Measurements from ENCODE around the gene TTC34. TPM values are rescaled to one million over a fixed set of nuclear protein-coding genes. Genes with fewer than 3 reads are reported as not detected.

The TTC34 gene
- total RNA-seq, 1 experiment from 2014 or later: 0.92 TPM

DNA sequence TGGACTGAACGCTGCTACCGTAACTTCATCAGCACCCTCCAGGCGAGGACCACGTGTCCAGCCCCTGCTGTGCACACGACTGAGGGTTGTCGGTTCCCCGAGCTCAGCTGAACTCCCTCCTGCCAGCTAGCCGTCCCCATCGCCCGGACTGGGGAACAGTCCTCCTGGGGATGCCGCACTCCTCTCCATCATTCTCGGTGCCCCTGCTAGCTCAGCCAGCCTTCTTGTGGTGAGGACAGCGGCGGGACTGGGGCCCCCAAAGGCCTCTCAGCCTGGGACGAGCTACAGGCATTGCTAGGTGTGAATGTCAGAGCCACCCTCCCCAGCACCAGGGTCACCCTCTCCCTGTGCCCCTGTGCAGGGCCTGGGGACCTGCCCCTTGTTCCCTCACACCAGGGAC lies 8.8 kb upstream of the TTC34 start:
- Histone ChIP-seq H3K4me1 (ENCODE audit: insufficient read depth, low read length) (no peaks in the 10 kb centered on the region), H2AFZ (ENCODE audit: low read length) (no peak overlapping the region), H4K5ac (ENCODE audit: insufficient read length, low read depth, low read length) (no peak overlapping the region), H4K8ac (replicated peaks; ENCODE audit: insufficient read length, low read depth, low read length) (no peak overlapping the region), H4K20me1 (ENCODE audit: control insufficient read depth, insufficient read depth, insufficient read length) (no peaks in the 10 kb centered on the region), H2BK20ac (ENCODE audit: low read depth, low read length, poor library complexity, severe bottlenecking) (no peak overlapping the region), H2AK5ac (ENCODE audit: insufficient read length, low read length) (no peak overlapping the region), H3T11ph (ENCODE audit: low read length) (no peak overlapping the region), H3K18ac (ENCODE audit: insufficient read length, low read depth, low read length) (no peak overlapping the region), H3K9ac (ENCODE audit: extremely low read depth, insufficient read length, low read length) (no peak overlapping the region), H3K79me2 (ENCODE audit: insufficient read depth, low read length) (no peaks in the 10 kb centered on the region), H3K14ac (ENCODE audit: insufficient read depth, low read length) (no peak overlapping the region), H3K79me1 (ENCODE audit: insufficient read depth, low read depth, low read length, poor library complexity, severe bottlenecking) (no peaks in the 10 kb centered on the region), H3K9me3 (ENCODE audit: control insufficient read depth, low read depth, low read length) (peaks cover 86% of the 10 kb centered on the region), H3K4ac (ENCODE audit: low read depth, low read length) (no peak overlapping the region), H3K4me2 (ENCODE audit: insufficient read depth, insufficient read length, low read length) (no peak overlapping the region), H2BK5ac (ENCODE audit: insufficient read length, low read length) (no peak overlapping the region), H2BK12ac (ENCODE audit: insufficient read length, low read depth, low read length) (no peak overlapping the region), H3K23ac (ENCODE audit: insufficient read length, low read depth, low read length) (no peak overlapping the region), H2BK15ac (ENCODE audit: low read depth, low read length) (no peak overlapping the region), H3K27ac (ENCODE audit: insufficient read length, low read depth, low read length) (no peak overlapping the region), H2BK120ac (ENCODE audit: low read depth, low read length, poor library complexity, severe bottlenecking) (no peak overlapping the region), H3K23me2 (ENCODE audit: insufficient read length, low read depth, low read length, poor library complexity, severe bottlenecking) (no peaks in the 10 kb centered on the region), H3K56ac (ENCODE audit: insufficient read length, low read depth, low read length) (no peak overlapping the region), H3K27me3 (ENCODE audit: insufficient read depth, low read length) (no peaks in the 10 kb centered on the region), H4K91ac (ENCODE audit: insufficient read length, low read depth, low read length) (no peak overlapping the region)
- Mint-ChIP-seq H3K4me3 (no peak overlapping the region), H3K4me1 (no peaks in the 10 kb centered on the region), H3K36me3 (ENCODE audit: insufficient read depth in 1 of 3, low read depth in 3 of 3) (peaks cover 3 to 20% (median 12%) of the 10 kb centered on the region in 3 experiments; a peak in 5 of 7 replicates), H3K27ac (no peak overlapping the region), H3K27me3 (ENCODE audit: low read depth) (no peaks in the 10 kb centered on the region; the same call in 1 of the 2 replicates), H3K9me3 (peaks cover 20 to 86% of the 10 kb centered on the region in 2 experiments)
- no CpG with 5 or more reads among the region's 15 CpGs for WGBS (ENCODE audit: extremely low coverage, insufficient read length, low lambda C conversion rate)
- no peak for DNase-seq
- TF ChIP-seq, protein P1, sequence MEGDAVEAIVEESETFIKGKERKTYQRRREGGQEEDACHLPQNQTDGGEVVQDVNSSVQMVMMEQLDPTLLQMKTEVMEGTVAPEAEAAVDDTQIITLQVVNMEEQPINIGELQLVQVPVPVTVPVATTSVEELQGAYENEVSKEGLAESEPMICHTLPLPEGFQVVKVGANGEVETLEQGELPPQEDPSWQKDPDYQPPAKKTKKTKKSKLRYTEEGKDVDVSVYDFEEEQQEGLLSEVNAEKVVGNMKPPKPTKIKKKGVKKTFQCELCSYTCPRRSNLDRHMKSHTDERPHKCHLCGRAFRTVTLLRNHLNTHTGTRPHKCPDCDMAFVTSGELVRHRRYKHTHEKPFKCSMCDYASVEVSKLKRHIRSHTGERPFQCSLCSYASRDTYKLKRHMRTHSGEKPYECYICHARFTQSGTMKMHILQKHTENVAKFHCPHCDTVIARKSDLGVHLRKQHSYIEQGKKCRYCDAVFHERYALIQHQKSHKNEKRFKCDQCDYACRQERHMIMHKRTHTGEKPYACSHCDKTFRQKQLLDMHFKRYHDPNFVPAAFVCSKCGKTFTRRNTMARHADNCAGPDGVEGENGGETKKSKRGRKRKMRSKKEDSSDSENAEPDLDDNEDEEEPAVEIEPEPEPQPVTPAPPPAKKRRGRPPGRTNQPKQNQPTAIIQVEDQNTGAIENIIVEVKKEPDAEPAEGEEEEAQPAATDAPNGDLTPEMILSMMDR (conservative IDR thresholded peaks at IDR 0.05): no peak

Measured in H9 (cell line).